DMS79 (cell line): ENCODE data around the gene ATP1A1.

Experiments used
- DNase-seq: peaks from one replicate; lab custom pipeline; 2025; lab: John Stamatoyannopoulos, UW

ATP1A1 gene

DNA sequence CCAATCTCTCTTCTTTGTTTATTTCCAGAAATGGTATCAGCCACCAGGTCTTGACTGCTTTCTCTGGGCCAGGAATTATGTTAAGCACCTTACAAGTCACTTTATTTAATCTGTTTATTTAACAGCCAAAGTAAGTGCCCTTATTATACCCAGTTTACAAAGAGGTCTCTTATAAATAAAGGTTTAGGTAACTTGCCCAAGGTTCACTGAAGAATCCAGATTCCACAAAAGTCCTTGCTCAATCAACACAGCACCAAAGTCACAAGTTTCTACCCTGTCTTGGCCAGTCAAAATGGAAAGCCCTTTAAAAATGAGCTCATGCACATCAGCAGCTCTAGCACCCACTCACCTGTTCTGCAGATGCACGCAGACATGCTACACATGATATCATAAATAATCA lies 28.0 kb upstream of the ATP1A1 start:
- DNase-seq = peak; percentile 52

DNA sequence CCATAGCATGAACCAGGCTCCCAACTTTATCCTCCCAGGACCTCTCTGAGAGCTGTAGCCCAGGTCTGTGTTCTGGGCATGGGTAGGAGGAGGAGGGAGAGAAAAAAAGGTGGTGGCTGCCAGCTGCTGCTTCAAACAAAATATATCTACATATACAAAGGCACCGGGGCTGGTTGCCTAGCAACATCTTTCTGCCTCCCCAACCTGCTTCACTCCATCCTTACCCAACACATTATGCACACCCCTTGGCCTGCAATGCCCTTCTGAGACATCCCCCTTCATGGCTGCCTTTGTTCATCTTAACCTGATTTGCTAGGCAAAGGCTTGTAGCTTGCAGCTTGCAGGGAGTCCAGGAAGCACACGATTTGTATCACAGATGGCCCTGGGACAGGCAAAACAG lies 27.2 kb upstream of the ATP1A1 start:
- DNase-seq = peak; percentile 46

DNA sequence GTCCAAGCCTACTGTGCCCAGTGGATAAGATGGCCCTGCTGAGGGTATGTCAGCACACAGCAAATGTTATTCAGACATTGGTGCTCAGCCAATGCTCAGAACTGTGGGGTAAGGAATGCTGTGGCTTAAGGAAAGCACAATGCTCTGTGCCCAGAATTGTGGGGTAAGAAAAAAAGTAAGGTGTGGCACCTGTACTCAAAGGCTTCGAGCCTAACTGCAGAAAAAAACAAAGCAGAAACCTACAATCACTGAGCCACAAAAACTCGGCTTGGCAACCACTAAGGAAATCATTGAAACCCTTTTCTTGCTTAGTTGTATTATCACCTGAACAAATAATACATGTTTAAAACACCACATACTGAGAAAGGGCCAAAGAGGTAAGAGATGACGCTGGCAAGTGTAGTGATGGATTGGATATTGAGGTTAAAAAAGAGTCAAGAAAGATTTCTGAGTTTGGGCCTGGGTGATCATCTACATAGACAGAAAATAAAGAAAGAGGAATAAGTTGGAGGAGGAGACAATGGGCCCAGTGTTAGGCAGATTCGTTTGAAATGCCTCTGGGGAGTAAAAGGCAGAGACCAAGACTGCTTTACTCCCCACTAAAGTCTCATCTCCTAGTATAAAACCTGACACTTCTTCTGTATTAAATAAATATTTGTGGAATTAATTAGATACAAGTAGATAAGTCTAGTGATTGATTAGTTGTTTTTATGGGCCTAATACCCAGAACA lies 25.9 kb upstream of the ATP1A1 start:
- DNase-seq = no peak

DNA sequence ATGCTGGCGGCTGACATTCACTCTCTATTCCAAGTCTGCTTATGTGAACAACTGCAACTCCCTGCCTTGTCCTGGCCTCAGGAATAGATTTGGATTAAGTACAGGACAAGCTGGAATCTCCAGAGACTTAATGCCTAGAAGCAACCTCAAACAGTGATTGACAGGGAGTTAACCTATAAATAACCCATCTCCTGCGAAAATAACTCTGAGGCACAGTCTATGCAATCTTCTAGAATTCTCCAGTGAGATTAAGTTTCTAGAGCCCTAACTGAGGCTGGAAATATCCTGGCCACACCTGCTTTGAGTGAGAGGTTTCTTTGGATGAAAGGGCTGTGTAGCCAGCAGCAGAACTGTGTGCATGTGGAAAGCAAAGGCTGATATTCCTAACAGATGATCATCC lies 25.3 kb upstream of the ATP1A1 start:
- DNase-seq = no peak

DNA sequence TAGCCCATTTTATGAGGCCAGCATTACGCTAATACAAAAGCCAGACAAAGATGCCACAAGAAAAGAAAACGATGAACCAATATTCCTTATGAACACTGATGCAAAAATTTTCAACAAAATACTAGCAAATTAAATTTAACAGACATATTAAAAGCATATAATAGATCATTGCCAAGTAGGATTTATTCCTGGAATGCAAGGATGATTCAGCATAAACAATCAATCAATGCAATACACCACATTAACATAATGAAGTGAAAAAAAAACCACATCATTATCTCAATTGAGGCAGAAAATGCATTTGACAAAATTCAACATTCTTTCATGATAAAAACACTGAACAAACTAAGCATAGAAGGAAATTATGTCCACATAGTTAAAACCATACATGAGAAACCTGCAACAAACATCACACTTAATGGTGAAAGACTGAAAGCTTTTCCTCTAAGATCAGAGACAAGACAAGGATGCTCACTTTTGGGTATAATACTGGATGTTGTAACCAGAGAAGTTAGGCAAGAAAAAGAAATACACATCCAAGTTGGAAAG lies 22.9 kb upstream of the ATP1A1 start:
- DNase-seq = no peak

DNA sequence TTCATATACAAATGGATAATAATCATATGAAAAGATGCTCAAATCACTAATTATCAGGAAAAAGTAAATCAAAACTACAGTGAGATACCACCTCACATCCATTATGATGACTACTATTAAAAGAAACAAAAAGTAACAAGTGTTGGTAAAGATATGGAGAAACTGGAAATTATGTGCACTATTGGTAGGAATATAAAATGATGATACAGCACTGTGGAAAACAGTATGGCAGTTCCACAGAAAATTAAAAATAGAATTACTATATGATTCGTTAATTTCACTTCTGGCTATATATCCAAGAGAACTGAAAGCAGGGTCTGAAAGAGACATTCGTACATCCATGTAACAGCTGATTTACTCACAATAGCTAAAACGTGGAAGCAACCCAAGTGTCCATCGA lies 21.1 kb upstream of the ATP1A1 start:
- no peak for DNase-seq

DNA sequence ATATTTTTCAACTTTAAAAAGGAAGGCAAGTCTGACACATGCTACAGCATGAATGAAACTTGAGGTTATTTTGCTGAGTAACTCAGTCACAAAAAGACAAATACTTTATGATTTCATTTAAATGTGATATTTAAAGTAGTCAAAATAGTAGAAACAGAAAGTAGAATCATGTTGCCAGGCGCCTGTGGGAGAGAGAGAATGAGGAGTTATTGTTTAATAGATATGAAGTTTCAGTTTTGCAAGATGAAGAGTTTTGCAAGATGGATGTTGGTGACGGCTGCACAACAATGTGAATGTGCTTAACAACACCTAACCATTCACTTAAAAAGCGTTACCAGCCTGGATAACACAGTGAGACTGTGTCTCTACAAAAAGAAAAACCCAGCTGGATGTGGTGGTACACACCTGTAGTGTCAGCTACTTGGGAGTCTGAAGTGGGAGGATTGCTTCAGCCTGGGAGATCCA lies 20.7 kb upstream of the ATP1A1 start:
- DNase-seq = no peak

DNA sequence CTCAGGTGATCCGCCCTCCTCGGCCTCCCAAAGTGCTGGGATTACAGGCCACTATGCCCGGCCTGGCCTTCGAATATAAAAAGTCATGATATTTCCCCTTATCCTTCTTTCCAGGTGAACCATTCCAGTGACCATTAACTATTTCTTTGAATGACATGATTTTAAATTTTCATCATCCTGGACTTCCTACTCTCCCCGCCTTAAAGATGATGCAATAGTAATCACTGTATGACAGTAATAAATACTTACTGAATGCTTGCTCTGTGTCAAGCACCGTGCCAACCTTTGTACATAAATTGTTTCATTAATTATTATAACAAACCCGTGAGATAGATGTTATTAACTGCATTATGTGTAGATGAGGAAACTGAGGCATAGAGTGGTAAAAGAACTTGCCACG lies 19.9 kb upstream of the ATP1A1 start:
- no peak for DNase-seq

DNA sequence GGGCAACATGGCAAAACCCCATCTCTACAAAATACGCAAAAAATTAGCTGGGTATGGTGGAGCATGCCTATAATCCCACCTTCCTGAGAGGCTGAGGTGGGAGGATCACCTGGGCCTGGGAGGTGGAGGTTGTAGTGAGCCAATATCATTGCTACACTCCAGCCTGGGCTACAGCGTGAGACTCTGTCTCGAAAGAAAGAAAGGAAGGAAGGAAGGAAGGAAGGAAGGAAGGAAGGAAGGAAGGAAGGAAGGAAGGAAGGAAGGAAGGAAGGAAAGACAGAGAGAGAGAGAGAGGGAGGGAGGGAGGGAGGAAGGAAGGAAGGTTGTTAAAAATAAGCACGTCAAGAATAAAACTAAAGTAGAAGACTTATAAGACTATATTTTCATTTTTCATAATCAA lies 17.0 kb upstream of the ATP1A1 start:
- DNase-seq = no peak

DNA sequence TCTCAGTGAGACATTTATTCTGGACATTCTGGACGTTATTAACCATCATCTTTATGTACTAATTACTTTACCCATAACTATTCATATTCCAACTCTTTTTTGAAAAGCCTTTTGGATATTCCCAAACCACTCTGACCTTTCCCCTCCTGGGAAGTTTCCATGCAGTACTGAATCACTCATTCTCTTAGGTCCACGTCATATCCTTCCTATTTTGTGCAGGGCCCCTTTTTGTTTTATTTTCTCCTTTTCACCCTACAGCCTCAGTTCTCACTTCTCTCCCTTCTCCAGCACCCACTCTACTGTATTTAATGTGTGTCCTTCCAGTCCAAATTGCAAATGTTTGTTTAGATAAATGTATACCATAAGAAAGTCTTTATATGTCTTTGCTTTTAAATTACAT lies 16.4 kb upstream of the ATP1A1 start:
- no peak for DNase-seq

DNA sequence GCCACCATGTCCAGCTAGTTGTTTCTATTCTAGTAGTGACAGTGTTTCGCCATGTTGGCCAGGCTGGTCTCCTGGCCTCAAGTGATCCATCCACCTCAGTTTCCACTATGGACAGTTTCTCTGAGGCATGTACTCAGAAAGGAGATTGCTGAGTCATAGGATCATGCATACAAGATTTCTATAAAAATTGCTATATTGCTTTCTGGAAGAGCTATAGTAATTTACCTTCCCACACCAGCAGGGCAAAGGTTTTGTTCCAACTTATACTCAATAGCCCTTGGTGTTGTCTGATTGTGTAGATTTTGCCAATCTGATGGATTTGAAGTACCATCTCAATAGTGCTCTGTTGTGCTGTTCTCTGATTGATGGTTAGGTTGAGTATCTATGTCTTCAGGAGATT lies 15.6 kb upstream of the ATP1A1 start:
- DNase-seq = no peak

DNA sequence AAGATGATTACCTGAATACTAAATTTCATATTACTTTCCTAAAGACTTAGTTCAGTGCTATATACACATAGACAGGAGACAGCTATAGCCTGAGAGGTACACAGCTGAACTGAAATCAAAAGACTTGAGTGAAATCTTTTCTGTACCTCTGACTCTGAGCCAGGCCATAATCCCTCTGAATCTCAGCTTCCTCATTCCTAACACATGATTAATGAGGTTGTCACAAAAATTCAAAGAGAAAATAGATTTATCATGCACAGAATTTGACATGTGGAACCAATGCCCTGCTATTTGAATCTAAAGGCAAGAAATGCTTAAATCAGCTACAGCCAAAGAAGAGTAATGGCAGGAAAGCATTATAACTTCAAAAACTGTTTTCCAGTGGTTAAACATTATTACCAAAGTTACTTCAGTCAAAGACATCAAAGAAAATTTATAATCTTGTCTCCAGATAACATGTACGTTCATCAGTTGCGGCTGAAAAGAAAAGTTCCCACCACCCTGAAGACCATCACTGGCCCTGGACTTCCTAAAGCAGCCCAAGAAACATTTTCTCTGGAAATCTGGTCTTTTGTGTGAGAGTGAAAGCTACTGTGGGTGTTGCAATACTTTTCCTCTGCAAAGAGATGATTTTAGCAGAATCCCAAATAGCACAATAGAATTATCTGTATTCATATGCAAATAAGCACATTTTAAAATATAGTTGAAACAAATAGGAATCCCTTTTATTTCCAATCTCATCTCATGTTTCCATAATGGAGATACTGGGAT lies 13.8 kb upstream of the ATP1A1 start:
- DNase-seq = no peak

DNA sequence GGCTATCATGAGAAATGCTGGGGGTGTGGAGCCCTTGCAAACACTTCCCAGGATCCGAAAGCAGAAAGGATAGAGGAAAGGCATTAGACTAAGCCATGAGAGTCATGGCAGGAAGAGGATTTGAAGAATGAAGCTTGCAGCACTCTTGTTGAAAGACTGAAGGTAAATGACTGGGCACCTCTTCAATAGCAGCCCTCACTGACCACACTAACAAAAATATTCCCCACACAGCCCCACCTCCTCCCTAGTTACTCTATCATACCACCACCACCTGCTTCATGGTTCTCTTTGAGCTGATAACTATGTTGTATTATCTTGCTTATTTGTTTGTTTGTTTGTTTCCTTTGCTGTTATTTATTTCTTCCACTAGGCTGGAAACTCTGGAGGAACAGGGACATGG lies 13.2 kb upstream of the ATP1A1 start:
- DNase-seq = no peak

DNA sequence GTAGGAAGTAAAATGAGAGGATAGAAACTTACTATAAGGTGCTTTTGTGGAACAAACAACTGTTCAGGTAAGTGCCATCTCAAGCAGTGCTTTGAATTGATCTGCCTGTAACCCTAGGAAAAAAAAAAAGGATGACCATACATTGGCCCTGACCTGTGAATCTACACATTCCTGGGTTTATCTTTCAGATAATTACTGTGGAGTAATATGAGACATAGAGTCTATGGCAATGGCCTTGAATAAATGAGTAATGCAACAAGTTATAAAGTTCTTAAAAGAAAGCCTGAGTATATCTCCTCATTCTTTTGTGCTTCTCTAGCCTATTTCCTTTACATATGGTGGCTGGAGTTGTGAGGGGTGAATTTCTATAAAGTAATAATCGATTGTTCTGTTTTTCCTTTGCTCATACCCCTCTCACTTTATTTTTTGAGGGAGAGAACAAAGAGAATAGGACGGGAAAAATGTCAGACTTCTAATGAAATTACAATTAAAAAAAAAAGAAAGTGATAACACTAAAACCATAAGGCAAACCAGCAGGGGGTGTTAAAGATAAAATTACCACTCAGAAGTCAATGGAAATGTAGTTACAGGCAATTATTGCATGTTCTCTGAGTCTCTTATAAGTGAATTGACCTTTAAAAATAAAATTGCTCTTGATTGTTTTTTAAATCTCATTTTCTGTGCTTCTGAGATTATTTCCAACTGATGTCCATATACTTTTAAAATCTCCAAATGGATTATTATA lies 12.4 kb upstream of the ATP1A1 start:
- DNase-seq = no peak

DNA sequence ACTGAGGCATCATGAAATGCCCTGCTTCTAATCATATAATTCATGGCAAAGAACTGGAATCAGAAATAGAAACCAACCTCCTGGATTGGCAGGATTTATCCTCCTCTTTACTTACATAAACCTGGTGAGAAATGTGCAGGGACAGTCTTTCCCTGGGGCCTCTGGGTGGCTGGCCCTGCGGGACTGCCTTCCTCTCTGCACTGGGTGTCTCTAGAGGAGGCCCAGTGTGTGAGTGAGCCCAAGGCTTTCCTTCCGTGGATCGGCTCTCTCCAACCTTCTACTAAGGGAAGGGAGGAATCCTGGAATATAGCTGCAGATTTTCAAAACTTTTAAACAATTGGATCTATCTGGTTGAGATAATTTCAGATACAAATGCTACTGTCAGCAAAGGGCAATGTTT lies 11.4 kb upstream of the ATP1A1 start:
- no peak for DNase-seq

DNA sequence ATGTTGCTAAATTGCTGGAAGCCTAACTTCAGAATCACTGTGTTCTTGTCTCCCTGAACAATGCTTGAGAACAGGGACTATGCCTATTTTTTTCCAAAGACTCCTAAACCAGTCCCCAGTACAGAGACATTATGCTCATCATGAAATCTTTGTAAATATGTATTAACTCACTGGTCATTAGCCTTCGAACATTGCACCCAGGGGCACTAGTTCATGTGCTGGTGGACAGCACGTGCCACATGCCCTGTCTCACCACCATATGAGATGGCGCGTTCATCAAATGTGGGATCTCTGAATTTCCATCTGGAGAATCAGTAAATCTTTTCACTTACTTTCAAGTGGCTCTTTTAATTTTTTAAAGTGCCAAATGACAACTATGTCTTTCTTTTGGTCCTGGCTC lies 11.0 kb upstream of the ATP1A1 start:
- DNase-seq = no peak

DNA sequence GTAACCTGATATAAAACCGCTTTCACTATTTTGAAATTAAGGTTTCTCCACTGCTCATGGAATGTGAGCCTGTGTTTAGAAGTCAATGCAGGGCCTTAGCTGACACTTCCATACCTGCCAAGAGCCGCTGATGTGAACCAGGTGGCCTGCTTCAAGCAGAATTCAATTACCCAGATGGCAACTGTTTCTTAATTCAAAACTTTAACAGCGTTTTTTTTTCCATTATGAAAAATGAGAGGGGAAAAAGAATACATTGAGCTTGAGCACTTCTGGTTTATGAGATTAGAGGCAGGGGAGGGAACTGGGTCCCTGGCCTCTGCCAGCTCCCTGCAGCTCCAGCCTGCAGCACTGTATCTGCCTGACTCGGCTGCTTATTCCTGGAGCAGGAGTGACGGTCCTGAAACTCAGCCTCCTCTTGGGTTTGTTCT lies 7.7 kb upstream of the ATP1A1 start:
- no peak for DNase-seq

DNA sequence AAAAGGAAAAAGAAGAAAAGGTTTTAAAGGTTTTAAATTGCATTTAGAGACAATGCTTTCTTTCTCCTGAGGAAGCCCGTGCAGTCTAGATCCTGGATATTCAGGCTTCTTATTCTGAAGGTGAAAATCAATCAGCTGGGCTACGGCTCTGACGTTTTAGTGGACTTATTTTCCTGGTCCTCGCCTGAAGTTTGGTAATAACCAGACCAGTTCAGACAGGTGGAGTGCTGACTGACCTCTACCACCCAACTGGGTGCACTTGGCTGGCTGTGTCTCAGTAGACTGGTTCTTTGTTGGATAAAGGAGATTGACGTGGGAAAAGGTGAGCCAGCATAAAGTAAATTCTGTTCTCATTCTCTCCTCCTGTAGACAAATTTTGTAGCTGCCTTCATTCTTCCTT lies 7.2 kb upstream of the ATP1A1 start:
- DNase-seq = no peak

DNA sequence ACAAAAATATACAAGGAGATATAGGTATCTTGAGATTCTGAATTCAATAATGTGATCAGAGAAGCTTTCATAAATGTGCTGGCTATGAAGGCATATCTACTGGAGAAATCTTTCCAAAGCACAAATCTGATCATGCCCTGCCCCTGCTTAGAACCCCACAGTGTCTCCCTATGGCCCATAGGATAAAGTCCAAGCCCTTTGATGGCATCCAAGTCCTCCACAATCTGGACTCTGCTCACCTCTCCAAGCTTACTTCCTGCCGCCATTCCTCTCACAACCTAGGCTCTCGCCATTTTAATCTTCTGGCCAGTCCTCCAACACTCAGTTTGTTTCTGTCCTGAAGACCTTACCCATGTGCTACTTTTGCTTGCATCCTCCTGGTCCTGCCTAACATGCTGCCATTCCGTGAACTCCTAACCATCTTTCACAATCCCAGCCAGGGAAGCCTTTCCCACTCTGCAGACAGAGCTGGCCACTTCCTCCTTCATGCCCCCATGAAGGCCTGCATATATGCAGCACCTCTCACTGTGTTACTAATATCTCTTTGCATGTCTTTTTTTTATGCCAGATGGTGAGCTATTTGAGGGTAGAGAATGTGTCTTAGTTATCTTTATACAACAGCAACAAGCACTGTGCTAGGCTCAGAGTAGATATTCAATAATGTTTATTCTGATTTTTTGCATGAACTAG lies 5.6 kb upstream of the ATP1A1 start:
- DNase-seq = no peak

DNA sequence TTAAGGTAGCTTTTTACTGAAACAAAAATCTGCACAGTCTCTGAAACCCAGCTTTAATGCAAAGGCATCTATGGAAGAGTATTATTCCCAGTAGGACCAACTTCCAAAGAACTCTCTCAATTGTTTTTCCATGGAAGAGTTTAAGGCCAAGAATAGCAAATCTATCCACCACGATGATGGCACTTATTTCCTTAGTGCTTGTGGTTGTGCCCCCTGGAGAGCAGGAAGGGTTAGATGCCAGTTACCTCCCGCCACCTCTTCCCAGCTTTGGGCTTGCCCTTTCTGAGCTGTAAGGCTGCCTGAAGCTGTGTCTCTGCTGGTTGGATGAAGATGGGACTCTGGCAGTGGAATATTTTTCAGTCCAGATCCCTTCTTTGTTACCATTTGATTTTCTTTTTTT lies 4.8 kb upstream of the ATP1A1 start:
- no peak for DNase-seq

DNA sequence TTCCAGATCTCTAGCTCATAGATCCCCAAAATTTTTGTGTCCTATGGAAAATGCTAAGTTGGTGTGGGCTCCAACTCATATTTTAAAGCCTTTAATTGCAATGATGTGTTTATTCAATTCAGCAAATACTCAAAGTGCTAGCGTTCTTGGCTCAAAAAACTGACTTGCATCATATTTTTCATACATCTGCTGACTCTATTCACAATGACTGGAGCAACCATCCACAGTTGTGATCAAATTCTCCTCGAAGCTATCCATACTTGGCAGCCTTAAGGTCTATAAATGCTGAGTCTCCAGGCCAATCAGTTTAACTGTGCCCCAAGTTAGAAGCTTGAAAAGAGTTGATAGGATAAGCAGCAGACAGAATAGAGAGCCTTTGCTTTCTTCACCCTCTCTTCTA lies 2.9 kb upstream of the ATP1A1 start:
- no peak for DNase-seq

DNA sequence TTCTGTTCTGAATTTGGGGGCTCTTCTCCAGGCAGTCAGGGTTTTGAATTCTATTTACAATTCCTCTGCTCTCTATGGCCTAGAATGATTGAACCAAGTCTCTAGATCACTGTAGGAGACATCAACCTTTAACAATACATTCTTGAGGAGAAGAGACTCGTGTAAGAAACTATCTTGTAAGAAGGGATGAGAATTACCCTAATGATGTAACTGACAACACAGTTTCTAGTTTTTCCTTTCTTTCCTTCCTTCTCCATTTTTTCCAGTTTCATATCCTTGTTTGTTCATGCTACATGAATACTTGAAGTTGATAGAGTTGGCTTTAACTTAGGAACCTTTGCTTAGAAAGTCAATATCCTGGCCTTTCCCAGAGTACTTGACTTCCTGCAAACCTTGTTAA lies 1.3 kb upstream of the ATP1A1 start:
- no peak for DNase-seq
